ENCODE measurements around the gene PTPN13. TPM values are rescaled to one million over a fixed set of nuclear protein-coding genes. Genes with fewer than 3 reads are reported as not detected.

PTPN13 gene
- polyA plus RNA-seq, 2 donors, result 12.2 to 18.3 TPM

GRCh38 chr4:86720508-86721068 lies 126.5 kb downstream of the PTPN13 start:
- no peaks in the 10 kb centered on the region for H3K36me3 ChIP-seq (ENCODE audit: control insufficient read depth in 2 of 2, insufficient read depth in 2 of 2, low read length in 1 of 2)
- H3K4me3 ChIP-seq (ENCODE audit: low read depth in 1 of 2, low read length in 2 of 2), result no peak overlapping the region
- no peaks in the 10 kb centered on the region for H3K27me3 ChIP-seq (ENCODE audit: control insufficient read depth in 1 of 2, insufficient read depth in 2 of 2, low read length in 2 of 2)
- 68 to 74% methylated on average over 3 of the region's 3 CpGs for WGBS, 2 donors
- no peaks in the 10 kb centered on the region for H3K9me3 ChIP-seq (ENCODE audit: control insufficient read depth in 2 of 2, insufficient read depth in 1 of 2, low read depth in 1 of 2, low read length in 1 of 2)
- no peak overlapping the region for H3K27ac ChIP-seq (ENCODE audit: low read depth in 2 of 2, low read length in 1 of 2)
- no peaks in the 10 kb centered on the region for H3K4me1 ChIP-seq (ENCODE audit: control insufficient read depth in 2 of 2, insufficient read depth in 2 of 2, low read length in 1 of 2)

DNA sequence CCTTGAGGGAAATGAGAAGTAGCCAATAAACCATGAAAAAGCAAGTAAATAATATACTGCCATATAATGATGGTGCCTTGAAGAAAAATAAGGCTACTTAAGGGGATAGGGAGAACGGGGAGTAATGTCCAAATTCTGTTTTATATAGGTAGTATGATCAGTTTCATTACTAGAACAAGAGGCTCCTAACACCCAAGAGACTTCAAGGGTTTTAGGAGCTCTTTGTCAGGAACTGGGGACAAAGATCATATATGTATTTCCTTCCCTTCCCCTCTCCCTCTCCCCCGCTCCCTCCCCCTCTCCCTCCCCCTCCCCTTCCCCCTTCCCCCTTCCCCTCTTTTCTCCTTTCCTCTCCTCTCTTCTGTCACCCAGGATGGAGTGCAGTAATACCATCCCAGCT lies 127.3 kb downstream of the PTPN13 start:
- H3K36me3 ChIP-seq (ENCODE audit: control insufficient read depth in 2 of 2, insufficient read depth in 2 of 2, low read length in 1 of 2), result no peaks in the 10 kb centered on the region
- no peak overlapping the region for H3K4me3 ChIP-seq (ENCODE audit: low read depth in 1 of 2, low read length in 2 of 2)
- H3K4me1 ChIP-seq (ENCODE audit: control insufficient read depth in 2 of 2, insufficient read depth in 2 of 2, low read length in 1 of 2), result no peaks in the 10 kb centered on the region
- no peak overlapping the region for H3K27ac ChIP-seq (ENCODE audit: low read depth in 2 of 2, low read length in 1 of 2)
- WGBS, 2 donors, result 79 to 85% methylated on average over 2 of the region's 2 CpGs
- H3K9me3 ChIP-seq (ENCODE audit: control insufficient read depth in 2 of 2, insufficient read depth in 1 of 2, low read depth in 1 of 2, low read length in 1 of 2), result no peaks in the 10 kb centered on the region
- H3K27me3 ChIP-seq (ENCODE audit: control insufficient read depth in 1 of 2, insufficient read depth in 2 of 2, low read length in 2 of 2), result no peaks in the 10 kb centered on the region

GRCh38 chr4:86730310-86730709 lies 136.2 kb downstream of the PTPN13 start:
- no peak overlapping the region for H3K27ac ChIP-seq (ENCODE audit: low read depth in 2 of 2, low read length in 1 of 2)
- H3K4me3 ChIP-seq (ENCODE audit: low read depth in 1 of 2, low read length in 2 of 2), result no peak overlapping the region
- H3K9me3 ChIP-seq (ENCODE audit: control insufficient read depth in 2 of 2, insufficient read depth in 1 of 2, low read depth in 1 of 2, low read length in 1 of 2), result peaks cover 0 to 2% of the 10 kb centered on the region in 2 donors
- 74 to 77% methylated on average over 10 of the region's 10 CpGs for WGBS, 2 donors
- H3K27me3 ChIP-seq (ENCODE audit: control insufficient read depth in 1 of 2, insufficient read depth in 2 of 2, low read length in 2 of 2), result no peaks in the 10 kb centered on the region
- peaks cover 3 to 5% of the 10 kb centered on the region in 2 donors for H3K36me3 ChIP-seq (ENCODE audit: control insufficient read depth in 2 of 2, insufficient read depth in 2 of 2, low read length in 1 of 2)
- no peaks in the 10 kb centered on the region for H3K4me1 ChIP-seq (ENCODE audit: control insufficient read depth in 2 of 2, insufficient read depth in 2 of 2, low read length in 1 of 2)

GRCh38 chr4:86737244-86737643 lies 143.1 kb downstream of the PTPN13 start:
- Histone ChIP-seq H3K4me3 (ENCODE audit: low read depth in 1 of 2, low read length in 2 of 2) (no peak overlapping the region), H3K4me1 (ENCODE audit: control insufficient read depth in 2 of 2, insufficient read depth in 2 of 2, low read length in 1 of 2) (no peaks in the 10 kb centered on the region), H3K27ac (ENCODE audit: low read depth in 2 of 2, low read length in 1 of 2) (no peak overlapping the region), H3K36me3 (ENCODE audit: control insufficient read depth in 2 of 2, insufficient read depth in 2 of 2, low read length in 1 of 2) (peaks cover 3 to 9% of the 10 kb centered on the region in 2 donors), H3K9me3 (ENCODE audit: control insufficient read depth in 2 of 2, insufficient read depth in 1 of 2, low read depth in 1 of 2, low read length in 1 of 2) (peaks cover 0 to 4% of the 10 kb centered on the region in 2 donors), H3K27me3 (ENCODE audit: control insufficient read depth in 1 of 2, insufficient read depth in 2 of 2, low read length in 2 of 2) (no peaks in the 10 kb centered on the region)
- WGBS, 2 donors, result 84 to 91% methylated on average over 1 of the region's 1 CpG

DNA sequence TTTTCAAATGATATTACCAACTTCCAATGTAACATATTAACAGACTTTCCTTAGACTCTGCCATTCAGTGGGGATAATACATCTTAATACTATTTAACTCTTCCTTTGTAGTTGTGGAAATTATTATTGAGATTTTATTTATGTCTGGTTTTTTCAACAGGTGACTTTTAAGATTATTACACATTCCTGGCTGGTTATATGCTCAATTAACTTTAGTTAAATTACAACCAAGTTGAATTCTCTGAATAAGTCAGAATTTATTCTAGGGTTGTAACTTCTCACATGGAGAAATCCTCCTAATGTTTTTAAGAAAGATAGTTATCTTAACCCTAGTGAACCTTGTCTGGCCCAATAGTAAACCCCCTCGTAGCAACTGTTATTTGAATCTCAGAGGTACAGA lies 147.7 kb downstream of the PTPN13 start:
- Histone ChIP-seq H3K4me3 (ENCODE audit: low read depth in 1 of 2, low read length in 2 of 2) (no peak overlapping the region), H3K36me3 (ENCODE audit: control insufficient read depth in 2 of 2, insufficient read depth in 2 of 2, low read length in 1 of 2) (peaks cover 0 to 7% of the 10 kb centered on the region in 2 donors), H3K27ac (ENCODE audit: low read depth in 2 of 2, low read length in 1 of 2) (no peak overlapping the region), H3K9me3 (ENCODE audit: control insufficient read depth in 2 of 2, insufficient read depth in 1 of 2, low read depth in 1 of 2, low read length in 1 of 2) (peaks cover 0 to 4% of the 10 kb centered on the region in 2 donors), H3K27me3 (ENCODE audit: control insufficient read depth in 1 of 2, insufficient read depth in 2 of 2, low read length in 2 of 2) (no peaks in the 10 kb centered on the region), H3K4me1 (ENCODE audit: control insufficient read depth in 2 of 2, insufficient read depth in 2 of 2, low read length in 1 of 2) (no peaks in the 10 kb centered on the region)
- WGBS, 2 donors, result 80 to 83% methylated on average over 1 of the region's 1 CpG

DNA sequence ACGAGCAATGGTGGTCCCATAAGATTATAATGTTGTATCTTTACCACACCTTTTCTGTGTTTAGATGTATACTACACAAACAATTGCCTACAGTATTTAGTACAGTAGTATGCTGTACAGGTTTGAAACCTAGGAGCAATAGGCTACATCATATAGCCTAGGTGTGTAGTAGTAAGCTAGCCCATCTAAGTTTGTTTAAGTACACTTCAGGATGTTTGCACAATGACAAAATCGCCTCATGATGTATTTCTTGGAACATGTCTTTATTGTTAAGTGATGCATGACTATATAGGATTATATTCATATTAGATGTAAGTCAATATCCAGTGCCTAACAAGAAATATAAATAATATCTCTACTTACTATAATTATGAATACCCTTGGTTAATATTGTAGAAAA lies 150.5 kb downstream of the PTPN13 start:
- Histone ChIP-seq H3K27me3 (ENCODE audit: control insufficient read depth in 1 of 2, insufficient read depth in 2 of 2, low read length in 2 of 2) (no peaks in the 10 kb centered on the region), H3K4me1 (ENCODE audit: control insufficient read depth in 2 of 2, insufficient read depth in 2 of 2, low read length in 1 of 2) (no peaks in the 10 kb centered on the region), H3K27ac (ENCODE audit: low read depth in 2 of 2, low read length in 1 of 2) (no peak overlapping the region), H3K36me3 (ENCODE audit: control insufficient read depth in 2 of 2, insufficient read depth in 2 of 2, low read length in 1 of 2) (peaks cover 0 to 7% of the 10 kb centered on the region in 2 donors), H3K9me3 (ENCODE audit: control insufficient read depth in 2 of 2, insufficient read depth in 1 of 2, low read depth in 1 of 2, low read length in 1 of 2) (peaks cover 0 to 4% of the 10 kb centered on the region in 2 donors), H3K4me3 (ENCODE audit: low read depth in 1 of 2, low read length in 2 of 2) (no peak overlapping the region)
- 81 to 87% methylated on average over 2 of the region's 2 CpGs for WGBS, 2 donors

- H3K4me3 ChIP-seq (ENCODE audit: low read depth in 1 of 2, low read length in 2 of 2), result no peak overlapping the region
- peaks cover 0 to 3% of the 10 kb centered on the region in 2 donors for H3K36me3 ChIP-seq (ENCODE audit: control insufficient read depth in 2 of 2, insufficient read depth in 2 of 2, low read length in 1 of 2)
- no peaks in the 10 kb centered on the region for H3K4me1 ChIP-seq (ENCODE audit: control insufficient read depth in 2 of 2, insufficient read depth in 2 of 2, low read length in 1 of 2)
- H3K27ac ChIP-seq (ENCODE audit: low read depth in 2 of 2, low read length in 1 of 2), result no peak overlapping the region
- no peaks in the 10 kb centered on the region for H3K27me3 ChIP-seq (ENCODE audit: control insufficient read depth in 1 of 2, insufficient read depth in 2 of 2, low read length in 2 of 2)
- no peaks in the 10 kb centered on the region for H3K9me3 ChIP-seq (ENCODE audit: control insufficient read depth in 2 of 2, insufficient read depth in 1 of 2, low read depth in 1 of 2, low read length in 1 of 2)
These were observed 155.0 kb downstream of the PTPN13 start for GRCh38 chr4:86749121-86749520.

DNA sequence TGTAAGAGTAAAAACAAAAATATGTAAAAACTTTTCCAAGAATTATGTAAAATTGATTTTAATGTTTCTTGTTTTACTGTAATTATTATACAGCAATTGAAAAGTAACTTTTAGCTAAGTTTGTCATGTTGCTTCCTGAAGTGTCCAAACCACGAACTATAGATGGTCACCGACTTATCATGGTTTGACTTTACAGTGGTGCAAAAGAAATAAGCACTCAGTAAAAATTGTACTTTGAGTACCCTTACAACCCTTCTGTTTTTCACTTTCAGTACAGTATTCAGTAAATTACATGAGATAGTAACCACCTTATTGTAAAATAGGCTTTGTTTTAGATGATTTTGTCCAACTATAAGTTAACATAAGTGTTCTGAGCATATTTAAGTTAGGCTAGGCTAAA lies 161.3 kb downstream of the PTPN13 start:
- Histone ChIP-seq H3K4me1 (ENCODE audit: control insufficient read depth in 2 of 2, insufficient read depth in 2 of 2, low read length in 1 of 2) (no peaks in the 10 kb centered on the region), H3K27me3 (ENCODE audit: control insufficient read depth in 1 of 2, insufficient read depth in 2 of 2, low read length in 2 of 2) (no peaks in the 10 kb centered on the region), H3K4me3 (ENCODE audit: low read depth in 1 of 2, low read length in 2 of 2) (no peak overlapping the region), H3K27ac (ENCODE audit: low read depth in 2 of 2, low read length in 1 of 2) (no peak overlapping the region), H3K36me3 (ENCODE audit: control insufficient read depth in 2 of 2, insufficient read depth in 2 of 2, low read length in 1 of 2) (peaks cover 0 to 2% of the 10 kb centered on the region in 2 donors), H3K9me3 (ENCODE audit: control insufficient read depth in 2 of 2, insufficient read depth in 1 of 2, low read depth in 1 of 2, low read length in 1 of 2) (no peaks in the 10 kb centered on the region)
- WGBS, 2 donors, result 86 to 96% methylated on average over 2 of the region's 2 CpGs

DNA sequence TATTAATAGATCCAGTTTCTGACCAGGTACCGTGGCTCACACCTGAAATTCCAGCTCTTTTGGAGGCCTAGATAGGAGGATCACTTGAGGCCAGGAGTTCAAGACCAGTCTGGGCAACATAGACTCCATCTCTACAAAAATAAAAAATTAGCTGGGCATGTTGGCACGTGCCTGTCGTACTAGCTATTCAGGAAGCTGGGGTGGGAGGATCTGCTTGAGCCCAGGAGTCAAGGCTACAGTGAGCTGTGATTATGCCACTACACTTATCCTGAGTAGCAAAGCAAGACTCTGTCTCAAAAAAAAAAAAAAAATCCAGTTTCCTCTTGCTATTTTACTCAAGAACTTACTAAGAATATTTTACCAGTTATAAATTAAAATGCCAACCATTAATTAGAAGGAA lies 163.4 kb downstream of the PTPN13 start:
- H3K36me3 ChIP-seq (ENCODE audit: control insufficient read depth in 2 of 2, insufficient read depth in 2 of 2, low read length in 1 of 2), result no peaks in the 10 kb centered on the region
- no peak overlapping the region for H3K27ac ChIP-seq (ENCODE audit: low read depth in 2 of 2, low read length in 1 of 2)
- no peaks in the 10 kb centered on the region for H3K27me3 ChIP-seq (ENCODE audit: control insufficient read depth in 1 of 2, insufficient read depth in 2 of 2, low read length in 2 of 2)
- no peak overlapping the region for H3K4me3 ChIP-seq (ENCODE audit: low read depth in 1 of 2, low read length in 2 of 2)
- no peaks in the 10 kb centered on the region for H3K9me3 ChIP-seq (ENCODE audit: control insufficient read depth in 2 of 2, insufficient read depth in 1 of 2, low read depth in 1 of 2, low read length in 1 of 2)
- H3K4me1 ChIP-seq (ENCODE audit: control insufficient read depth in 2 of 2, insufficient read depth in 2 of 2, low read length in 1 of 2), result no peaks in the 10 kb centered on the region
- 77 to 82% methylated on average over 3 of the region's 3 CpGs for WGBS, 2 donors

- Histone ChIP-seq H3K4me1 (ENCODE audit: control insufficient read depth in 2 of 2, insufficient read depth in 2 of 2, low read length in 1 of 2) (no peaks in the 10 kb centered on the region), H3K36me3 (ENCODE audit: control insufficient read depth in 2 of 2, insufficient read depth in 2 of 2, low read length in 1 of 2) (peaks cover 0 to 5% of the 10 kb centered on the region in 2 donors), H3K9me3 (ENCODE audit: control insufficient read depth in 2 of 2, insufficient read depth in 1 of 2, low read depth in 1 of 2, low read length in 1 of 2) (no peaks in the 10 kb centered on the region), H3K27ac (ENCODE audit: low read depth in 2 of 2, low read length in 1 of 2) (no peak overlapping the region), H3K4me3 (ENCODE audit: low read depth in 1 of 2, low read length in 2 of 2) (no peak overlapping the region), H3K27me3 (ENCODE audit: control insufficient read depth in 1 of 2, insufficient read depth in 2 of 2, low read length in 2 of 2) (no peaks in the 10 kb centered on the region)
- WGBS, 2 donors, result 84 to 86% methylated on average over 3 of the region's 3 CpGs
These were observed 165.2 kb downstream of the PTPN13 start for GRCh38 chr4:86759298-86759697.
